Stimulated activated CD4-positive, alpha-beta T cell treated with anti-CD3 and anti-CD28 coated beads, TNF-alpha, amount 100 ng/mL, for 1 hour (primary cell): ENCODE results near the gene CDKL5.

Source experiments
- DNase-seq, 3 donors: peaks; one replicate each; pipeline ENCODE4 v3.0.0-alpha.2; 2020; ENCODE audit warnings: low read depth in 3 of 3, low spot score in 1 of 3

CDKL5 gene

GRCh38 chrX:18692541-18692940 is 267.1 kb downstream of the CDKL5 start:
- no peak for DNase-seq

GRCh38 chrX:18696653-18697052 is 271.2 kb downstream of the CDKL5 start:
- no peak for DNase-seq

GRCh38 chrX:18698737-18699650 is 273.6 kb downstream of the CDKL5 start:
- no peak for DNase-seq

- DNase-seq: no peak
These were observed 276.4 kb downstream of the CDKL5 start for GRCh38 chrX:18701621-18702361.

- no peak for DNase-seq
These were observed 277.2 kb downstream of the CDKL5 start for GRCh38 chrX:18702362-18703195.
